B cell (primary cell): ENCODE data around the gene PFN3. TPM values are rescaled to one million over a fixed set of nuclear protein-coding genes. Genes with fewer than 3 reads are reported as not detected.

ENCODE experiments used
- ATAC-seq: fragments of 200-7000 bp; cut with Tn5 transposase; one replicate; pipeline ENCODE4 v1.10.0; 2021; ENCODE audit warnings: low read depth, mild to moderate bottlenecking, moderate number of reproducible peaks, moderate library complexity
- CTCF ChIA-PET: fragments of 350-600 bp; sonication (Branson Sonifier 250); formaldehyde crosslinking; loops from one replicate; lab custom pipeline; 2021; ENCODE audit warnings: antibody characterized with exemption, inconsistent platforms; lab: Charles Lee
- POLR2A ChIA-PET: fragments of 350-600 bp; sonication (Branson Sonifier 250); formaldehyde crosslinking; loops from one replicate; lab custom pipeline; 2021; ENCODE audit warnings: antibody characterized with exemption; lab: Charles Lee
- DNase-seq: peaks from one replicate; pipeline ENCODE4 v3.0.0; 2013
- H2AFZ ChIP-seq: 2 replicates; pipeline ENCODE4 v1.6.1; 2012; ENCODE audit warnings: mild to moderate bottlenecking, low read depth, low read length; ENCODE audit not compliant: insufficient read depth, poor library complexity, severe bottlenecking
- H3K27ac ChIP-seq, 2 donors: 1 replicate in 1 of 2; 2 replicates in 1 of 2; pipeline ENCODE4 v1.5.1; 2012 to 2013; ENCODE audit warnings: low read length in 2 of 2, mild to moderate bottlenecking in 2 of 2, moderate library complexity in 1 of 2
- H3K27me3 ChIP-seq, 4 experiments: fragments of 200-600 bp in 1 of 4; sonication (generic) in 1 of 4; replicated peaks in 1 of 4; 1 replicate in 2 of 4; 2 replicates in 2 of 4; pipeline versions ENCODE4 v1.6.1 to v1.7.0; 2013 to 2016; ENCODE audit warnings: low read length in 3 of 4, mild to moderate bottlenecking in 2 of 4, mixed read lengths in 1 of 4, moderate library complexity in 1 of 4; ENCODE audit not compliant: insufficient read depth in 4 of 4, control insufficient read depth in 3 of 4; ENCODE audit errors: control extremely low read depth in 1 of 4
- H3K36me3 ChIP-seq, 2 experiments: replicated peaks in 1 of 2; 1 replicate in 1 of 2; 2 replicates in 1 of 2; pipeline versions ENCODE4 v1.6.1 to v1.7.1; 2013; ENCODE audit warnings: low read length in 1 of 2; ENCODE audit not compliant: insufficient read depth in 2 of 2, control insufficient read depth in 1 of 2; ENCODE audit errors: control extremely low read depth in 1 of 2, extremely low read depth in 1 of 2
- H3K4me1 ChIP-seq, 2 donors: fragments of 200-600 bp in 1 of 2; sonication (generic) in 1 of 2; 1 replicate in 1 of 2; 2 replicates in 1 of 2; pipeline versions ENCODE4 v1.5.1 to v1.6.1; 2013 to 2017; ENCODE audit warnings: low read length in 2 of 2; ENCODE audit not compliant: control insufficient read depth in 2 of 2, insufficient read depth in 2 of 2
- H3K4me2 ChIP-seq: replicated peaks from 2 replicates; pipeline ENCODE3; 2012; ENCODE audit warnings: mild to moderate bottlenecking, low read depth, low read length; ENCODE audit not compliant: poor library complexity, severe bottlenecking
- H3K4me3 ChIP-seq, 5 experiments: fragments of 200-600 bp in 1 of 5; sonication (generic) in 1 of 5; 1 replicate in 3 of 5; 2 replicates in 2 of 5; pipeline versions ENCODE4 v1.5.1 to v1.7.0; 2011 to 2016; ENCODE audit warnings: low read length in 4 of 5, mild to moderate bottlenecking in 4 of 5, low read depth in 2 of 5, control low read depth in 1 of 5, moderate library complexity in 1 of 5; ENCODE audit not compliant: insufficient read depth in 1 of 5; ENCODE audit errors: control extremely low read depth in 1 of 5, extremely low read depth in 1 of 5
- H3K79me2 ChIP-seq: fragments of 200-600 bp; sonication (generic); one replicate; pipeline ENCODE4 v1.6.0; 2016; ENCODE audit warnings: low read length; ENCODE audit not compliant: control insufficient read depth, insufficient read depth
- H3K9ac ChIP-seq: fragments of 200-600 bp; sonication (generic); 2 replicates; pipeline ENCODE4 v1.6.1; 2017; ENCODE audit warnings: mild to moderate bottlenecking, low read length, moderate library complexity
- H3K9me3 ChIP-seq, 3 donors: one replicate each; pipeline versions ENCODE4 v1.6.1 to v1.7.1; 2013; ENCODE audit warnings: low read length in 2 of 3; ENCODE audit not compliant: control insufficient read depth in 2 of 3, insufficient read depth in 1 of 3; ENCODE audit errors: control extremely low read depth in 1 of 3
- H4K20me1 ChIP-seq: 2 replicates; pipeline ENCODE4 v1.6.0; 2012; ENCODE audit warnings: mild to moderate bottlenecking, low read length; ENCODE audit not compliant: insufficient read depth, control insufficient read depth, poor library complexity, severe bottlenecking
- H3K27ac Mint-ChIP-seq: one replicate; pipeline ENCODE4 v1.8.0; 2021; ENCODE audit warnings: mixed read lengths
- H3K27me3 Mint-ChIP-seq: one replicate; pipeline ENCODE4 v1.8.0; 2021; ENCODE audit warnings: mixed read lengths
- H3K4me1 Mint-ChIP-seq: one replicate; pipeline ENCODE4 v1.8.0; 2021; ENCODE audit warnings: mixed read lengths
- H3K4me3 Mint-ChIP-seq: one replicate; pipeline ENCODE4 v1.8.0; 2021; ENCODE audit warnings: mixed read lengths
- H3K9me3 Mint-ChIP-seq: one replicate; pipeline ENCODE4 v1.8.0; 2022; ENCODE audit warnings: mixed read lengths; ENCODE audit not compliant: insufficient read depth
- EZH2 ChIP-seq: IDR thresholded peaks from 2 replicates; pipeline ENCODE4 v1.6.1; 2012; ENCODE audit warnings: borderline replicate concordance, low read depth, mild to moderate bottlenecking, moderate library complexity, low read length; ENCODE audit not compliant: insufficient read depth, poor library complexity, severe bottlenecking
- WGBS: methylation state at CpG from one replicate; pipeline ENCODE4 v1.1.5; 2013; ENCODE audit warnings: missing lambda C conversion rate; ENCODE audit not compliant: insufficient coverage; 5-methylcytosine and 5-hydroxymethylcytosine counted together
- intact Hi-C: fragments of 100-400 bp; cut with micrococcal nuclease; formaldehyde crosslinking; loops from one replicate; pipeline ENCODE4 v1.10.0; 2022
- polyA plus RNA-seq: library from polyadenylated mRNA; depleted of rRNA; stranded (reverse); fragments of >200 nt; gene quantifications from 2 replicates; pipeline ENCODE4 v1.2.3, GENCODE V29; 2012
- total RNA-seq, 2 donors: library from RNA; stranded (reverse); fragments of 120-200 nt in 1 of 2; gene quantifications; 1 replicate in 1 of 2; 2 replicates in 1 of 2; pipeline versions ENCODE4 v1.2.3 to v1.2.4, GENCODE V29; 2013 to 2022
- TF ChIP-seq, protein P1 (sequence below): fragments of 200-600 bp; IDR thresholded peaks from one replicate; pipeline ENCODE4 v1.8.0; 2022; ENCODE audit warnings: antibody characterized with exemption, mild to moderate bottlenecking

Gene PFN3
- total and polyA plus RNA-seq, 2 donors (not counting 1 experiment from before 2014, with no cell fraction given): not detected

DNA sequence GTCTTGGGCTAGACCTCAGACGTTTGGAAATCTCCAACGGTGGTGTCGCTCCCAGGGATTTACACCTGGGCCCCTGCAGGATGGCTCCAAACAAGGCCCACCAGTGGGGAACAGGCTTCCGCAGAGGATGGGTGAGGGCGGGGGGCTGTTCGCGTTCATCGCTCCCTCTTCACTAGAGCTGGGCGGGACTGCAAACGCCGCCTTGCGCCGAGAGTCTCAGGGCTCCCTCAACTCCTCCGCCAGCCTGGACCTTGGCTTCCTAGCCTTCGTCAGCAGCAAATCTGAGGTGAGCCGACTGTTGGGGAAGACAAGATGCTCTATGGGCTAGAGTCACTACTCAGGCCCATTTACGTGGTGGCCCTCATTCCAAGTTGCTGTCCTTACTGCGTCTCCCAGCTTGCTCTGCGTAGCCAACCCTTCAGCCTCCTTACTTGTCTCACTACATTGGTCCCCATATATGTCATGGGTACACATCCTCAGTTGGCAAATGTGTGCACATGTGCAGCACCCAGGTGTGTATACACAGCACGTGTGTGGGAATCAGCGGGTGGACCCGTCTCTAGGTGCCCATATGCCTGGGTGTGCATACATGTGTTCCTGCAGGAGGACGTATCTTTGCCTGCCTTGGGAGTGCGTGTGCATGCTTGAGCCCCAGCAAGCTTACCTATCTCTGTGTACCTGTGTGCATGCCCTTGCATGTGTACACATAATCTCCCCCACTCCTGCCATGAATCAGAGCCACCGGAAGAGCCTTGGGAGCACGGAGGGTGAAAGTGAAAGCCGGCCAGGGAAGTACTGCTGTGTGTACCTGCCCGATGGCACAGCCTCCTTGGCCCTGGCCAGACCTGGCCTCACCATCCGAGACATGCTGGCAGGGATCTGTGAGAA is 32.2 kb downstream of the PFN3 start:
- no peak overlapping the region for H3K4me2 ChIP-seq

More for the DNA sequence above, 32.2 kb downstream of the PFN3 start:
- Mint-ChIP-seq H3K9me3 (no peaks in the 10 kb centered on the region), H3K4me3 (no peak overlapping the region), H3K27me3 (no peaks in the 10 kb centered on the region), H3K4me1 (peaks cover 53% of the 10 kb centered on the region), H3K27ac (no peak overlapping the region)
- ATAC-seq: no peak
- CTCF ChIA-PET: interaction anchor here (1.0 to 5.5 kb wide), 9 partner anchors 7 to 86 kb away, joined by 3 to 60 read pairs (median 7); partner anchors contain the start of genes LMAN2 and RGS14
- intact Hi-C loops: no loop called here
- Histone ChIP-seq H4K20me1 (peaks cover 87% of the 10 kb centered on the region), H3K27me3 (no peaks in the 10 kb centered on the region), H3K9ac (no peak overlapping the region), H3K9me3 (no peaks in the 10 kb centered on the region), H3K36me3 (peaks cover 0 to 60% of the 10 kb centered on the region in 2 experiments), H3K79me2 (peaks cover 33% of the 10 kb centered on the region), H2AFZ (no peak overlapping the region), H3K4me1 (peaks cover 40 to 54% of the 10 kb centered on the region in 2 donors), H3K27ac (no peak overlapping the region), H3K4me3 (no peak overlapping the region)
- 95% methylated on average over 19 of the region's 29 CpGs for WGBS
- DNase-seq: no peak
- no peak for TF ChIP-seq EZH2
- TF ChIP-seq, protein P1, sequence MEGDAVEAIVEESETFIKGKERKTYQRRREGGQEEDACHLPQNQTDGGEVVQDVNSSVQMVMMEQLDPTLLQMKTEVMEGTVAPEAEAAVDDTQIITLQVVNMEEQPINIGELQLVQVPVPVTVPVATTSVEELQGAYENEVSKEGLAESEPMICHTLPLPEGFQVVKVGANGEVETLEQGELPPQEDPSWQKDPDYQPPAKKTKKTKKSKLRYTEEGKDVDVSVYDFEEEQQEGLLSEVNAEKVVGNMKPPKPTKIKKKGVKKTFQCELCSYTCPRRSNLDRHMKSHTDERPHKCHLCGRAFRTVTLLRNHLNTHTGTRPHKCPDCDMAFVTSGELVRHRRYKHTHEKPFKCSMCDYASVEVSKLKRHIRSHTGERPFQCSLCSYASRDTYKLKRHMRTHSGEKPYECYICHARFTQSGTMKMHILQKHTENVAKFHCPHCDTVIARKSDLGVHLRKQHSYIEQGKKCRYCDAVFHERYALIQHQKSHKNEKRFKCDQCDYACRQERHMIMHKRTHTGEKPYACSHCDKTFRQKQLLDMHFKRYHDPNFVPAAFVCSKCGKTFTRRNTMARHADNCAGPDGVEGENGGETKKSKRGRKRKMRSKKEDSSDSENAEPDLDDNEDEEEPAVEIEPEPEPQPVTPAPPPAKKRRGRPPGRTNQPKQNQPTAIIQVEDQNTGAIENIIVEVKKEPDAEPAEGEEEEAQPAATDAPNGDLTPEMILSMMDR: no peak
- POLR2A ChIA-PET: interaction anchor here (1.2 kb wide), 1 partner anchor 8 kb away, joined by 4 read pairs; no protein-coding TSS in a partner anchor
